Measurements from ENCODE around the gene EID2B.

EID2B gene

GRCh38 chr19:39497996-39498797 is 34.5 kb downstream of the EID2B start (continued):
- TF ChIP-seq ZNF311 (tag by site-specific recombination; IDR thresholded peaks at IDR 0.05; ENCODE audit: borderline replicate concordance), result no peak
- TF ChIP-seq ZNF747 (tag by site-specific recombination; IDR thresholded peaks at IDR 0.05), result no peak
- TF ChIP-seq ZFP41 (tag by site-specific recombination; IDR thresholded peaks at IDR 0.05; ENCODE audit: borderline replicate concordance), result no peak
- TF ChIP-seq ZNF549 (tag by site-specific recombination; IDR thresholded peaks at IDR 0.05), result no peak
- TF ChIP-seq KLF16 (tag by site-specific recombination; IDR thresholded peaks at IDR 0.05), result peak; percentile 83
- peak; percentile 67; the same call in 1 of the 2 replicates for TF ChIP-seq RBAK (tag by site-specific recombination; IDR thresholded peaks at IDR 0.05)
- no peak; the same call in 1 of the 2 replicates for TF ChIP-seq ZSCAN16 (tag by site-specific recombination; IDR thresholded peaks at IDR 0.05)
- TF ChIP-seq ZNF530 (tag by site-specific recombination; IDR thresholded peaks at IDR 0.05; ENCODE audit: low read depth), result no peak
- TF ChIP-seq ZBTB11 (tag by site-specific recombination; conservative IDR thresholded peaks at IDR 0.05; ENCODE audit: low read depth), result peak; percentile 62; the same call in 1 of the 2 replicates
- no peak for TF ChIP-seq ZNF621 (tag by site-specific recombination; IDR thresholded peaks at IDR 0.05)
- no peak for TF ChIP-seq HOXD13 (CRISPR knock-in tag; IDR thresholded peaks at IDR 0.05; ENCODE audit: borderline replicate concordance)
- TF ChIP-seq ZNF768 (tag by site-specific recombination; IDR thresholded peaks at IDR 0.05), result peak; percentile 70; the same call in 1 of the 2 replicates
- TF ChIP-seq ZBTB44 (tag by site-specific recombination; IDR thresholded peaks at IDR 0.05), result peak; percentile 55
- TF ChIP-seq ZNF37A (tag by site-specific recombination; IDR thresholded peaks at IDR 0.05), result no peak
- TF ChIP-seq ZNF707 (tag by site-specific recombination; IDR thresholded peaks at IDR 0.05), result no peak
- TF ChIP-seq ZNF324 (tag by site-specific recombination; IDR thresholded peaks at IDR 0.05), result peak; percentile 31; the same call in 1 of the 2 replicates
- peak; percentile 54; the same call in 1 of the 2 replicates for TF ChIP-seq ZNF785 (tag by site-specific recombination; IDR thresholded peaks at IDR 0.05)
- no peak for TF ChIP-seq ZNF48 (tag by site-specific recombination; IDR thresholded peaks at IDR 0.05)
- no peak for TF ChIP-seq ZSCAN5A (tag by site-specific recombination; IDR thresholded peaks at IDR 0.05)
- 0 out of 2 replicates have a peak, but pooled peaks have one; percentile 17 for TF ChIP-seq ZNF239 (tag by site-specific recombination; IDR thresholded peaks at IDR 0.05)
- no peak for TF ChIP-seq GLI2 (tag by site-specific recombination; IDR thresholded peaks at IDR 0.05; ENCODE audit: borderline replicate concordance, low read depth)
- peak; percentile 42 for TF ChIP-seq REPIN1 (tag by site-specific recombination; IDR thresholded peaks at IDR 0.05; ENCODE audit: low read depth)
- no peak for TF ChIP-seq ZNF121 (tag by site-specific recombination; IDR thresholded peaks at IDR 0.05)
- peak; percentile 43 for TF ChIP-seq GLIS1 (tag by site-specific recombination; IDR thresholded peaks at IDR 0.05)
- no peak for TF ChIP-seq ZNF354C (tag by site-specific recombination; IDR thresholded peaks at IDR 0.05; ENCODE audit: borderline replicate concordance, low read depth)
- no peak for TF ChIP-seq AEBP2 (tag by site-specific recombination; IDR thresholded peaks at IDR 0.05; ENCODE audit: borderline replicate concordance)
- no peak; the same call in none of the 2 replicates for TF ChIP-seq YY2 (tag by site-specific recombination; IDR thresholded peaks at IDR 0.05)
- TF ChIP-seq ZSCAN30 (tag by site-specific recombination; IDR thresholded peaks at IDR 0.05), result peak; percentile 82
- no peak for TF ChIP-seq ZIC2 (tag by site-specific recombination; IDR thresholded peaks at IDR 0.05)
- peak; percentile 33; the same call in 1 of the 2 replicates for TF ChIP-seq MZF1 (tag by site-specific recombination; IDR thresholded peaks at IDR 0.05; ENCODE audit: borderline replicate concordance)
- peak; percentile 55; the same call in 1 of the 2 replicates for TF ChIP-seq OVOL3 (tag by site-specific recombination; IDR thresholded peaks at IDR 0.05)
